GM12892 (cell line): ENCODE results near the gene WTAP.
"Not testable (repeated sequence)": the region's sequence is repeated elsewhere in the genome, so short reads cannot be mapped to it uniquely, and the experiment has no call there.

ENCODE experiments used
- POLR2A ChIP-seq: IDR thresholded peaks from 2 replicates; pipeline ENCODE4 v1.6.1; 2011; ENCODE audit warnings: low read depth, low read length, control low read depth
- POLR2AphosphoS5 ChIP-seq: IDR thresholded peaks from 2 replicates; pipeline ENCODE4 v1.6.1; 2011; ENCODE audit warnings: low read depth, low read length, control low read depth

DNA sequence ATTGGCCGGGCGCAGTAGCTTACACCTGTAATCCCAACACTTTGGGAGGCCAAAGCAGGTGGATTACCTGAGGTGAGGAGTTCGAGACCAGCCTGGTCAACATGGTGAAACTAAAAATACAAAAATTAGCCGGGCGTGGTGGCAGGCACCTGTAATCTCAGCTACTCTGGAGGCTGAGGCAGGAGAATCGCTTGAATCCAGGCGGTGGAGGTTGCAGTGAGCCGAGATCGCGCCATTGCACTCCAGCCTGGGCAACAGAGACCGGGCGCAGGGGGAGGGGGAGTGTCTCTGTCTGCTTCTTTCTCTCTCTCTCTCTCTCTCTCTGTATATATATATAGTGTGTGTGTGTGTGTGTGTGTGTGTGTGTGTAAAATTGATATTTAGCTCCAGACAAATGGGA is 5.2 kb downstream of the WTAP start:
- TF ChIP-seq POLR2AphosphoS5, POLR2A: not testable (repeated sequence)
